Aorta (tissue), 5 donors: ENCODE measurements around the gene S100PBP. TPM values are rescaled to one million over a fixed set of nuclear protein-coding genes. Genes with fewer than 3 reads are reported as not detected.
A peak's percentile ranks its signal among the peaks of the same experiment; 100 is the strongest.
"Not testable (repeated sequence)": the region's sequence is repeated elsewhere in the genome, so short reads cannot be mapped to it uniquely, and the experiment has no call there.

Experiments
- ATAC-seq: fragments of 200-7000 bp; cut with Tn5 transposase; one replicate; pipeline ENCODE4 v1.9.1; 2022; ENCODE audit warnings: moderate library complexity; ENCODE audit not compliant: low FRiP score
- DNase-seq, 2 donors: peaks; one replicate each; pipeline ENCODE4 v3.0.0-alpha.2; 2020
- H3K27ac ChIP-seq, 2 donors: one replicate each; pipeline ENCODE4 v1.5.1; 2013; ENCODE audit warnings: low read length in 2 of 2, mild to moderate bottlenecking in 2 of 2, moderate library complexity in 2 of 2, control low read depth in 1 of 2, inconsistent platforms in 1 of 2, low read depth in 1 of 2
- H3K27me3 ChIP-seq, 2 donors: one replicate each; pipeline ENCODE4 v1.6.1; 2013; ENCODE audit warnings: control low read depth in 1 of 2, low read length in 1 of 2, mild to moderate bottlenecking in 1 of 2, moderate library complexity in 1 of 2; ENCODE audit not compliant: insufficient read depth in 2 of 2, control insufficient read depth in 1 of 2
- H3K36me3 ChIP-seq, 2 donors: one replicate each; pipeline ENCODE4 v1.6.1; 2013; ENCODE audit warnings: control low read depth in 1 of 2, low read length in 1 of 2, mild to moderate bottlenecking in 1 of 2; ENCODE audit not compliant: insufficient read depth in 2 of 2, control insufficient read depth in 1 of 2
- H3K4me1 ChIP-seq, 2 donors: one replicate each; pipeline ENCODE4 v1.6.1; 2013; ENCODE audit warnings: low read length in 2 of 2, control low read depth in 1 of 2, mild to moderate bottlenecking in 1 of 2, moderate library complexity in 1 of 2; ENCODE audit not compliant: insufficient read depth in 2 of 2, control insufficient read depth in 1 of 2
- H3K4me3 ChIP-seq, 2 donors: one replicate each; pipeline ENCODE4 v1.5.1; 2013; ENCODE audit warnings: low read length in 2 of 2, control low read depth in 1 of 2, mild to moderate bottlenecking in 1 of 2
- H3K9me3 ChIP-seq: one replicate; pipeline ENCODE4 v1.6.1; 2013; ENCODE audit warnings: mild to moderate bottlenecking, low read length; ENCODE audit not compliant: control insufficient read depth
- WGBS, 2 donors: extraction: QIAGEN DNeasy Blood & Tissue Kit; methylation state at CpG; one replicate each; pipeline ENCODE4 v1.1.7; 2013; 5-methylcytosine and 5-hydroxymethylcytosine counted together
- intact Hi-C, 2 donors: fragments of 100-400 bp; cut with DNase I; formaldehyde crosslinking; loops; one replicate each; pipeline versions ENCODE4 v1.14.2 to v1.15.0; 2022
- polyA plus RNA-seq, 2 donors: library from polyadenylated mRNA; stranded (reverse); fragments of 200-250 nt; gene quantifications; one replicate each; pipeline ENCODE4 v1.2.3, GENCODE V29; 2013
- total RNA-seq, 2 donors: library from RNA; stranded (reverse); fragmentation: NEBNext Ultra II Directional; extraction: Animal tissue kit (Norgen Biotek cat#: 25700); gene quantifications; one replicate each; pipeline ENCODE4 v1.2.1, GENCODE V29; 2021
- donor health status: healthy with polysubstance abuse.
- donor health status: Bipolar disorder and iron deficiency.
- donor health status: DM: no; HTN: no; CAD: no.
- donor health status: DM: no; HTN: no; CAD: no.
- donor health status: DM: yes; HTN: yes; CAD: no.

Gene S100PBP
- total and polyA plus RNA-seq, 4 donors = 2.8 to 60.7 (median 24.8) TPM

DNA sequence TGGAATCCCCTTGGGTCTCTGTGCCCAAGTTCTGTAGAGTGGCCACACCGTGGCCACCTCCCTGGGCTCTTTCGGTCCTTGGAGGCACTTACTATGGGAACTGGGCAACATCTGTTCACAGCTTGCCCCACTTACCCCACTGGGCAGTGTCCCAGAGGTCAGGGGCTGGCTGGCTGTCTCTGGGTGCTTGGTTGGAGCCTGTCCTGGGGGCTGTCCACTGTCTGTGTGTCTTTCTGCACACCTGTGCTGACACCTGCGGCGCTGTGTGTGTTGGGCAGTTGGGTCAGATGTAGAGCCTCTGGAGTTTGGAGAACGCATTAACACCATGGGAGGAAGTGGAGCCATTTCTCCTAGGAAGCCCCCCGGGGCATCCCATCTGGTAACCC is 85.1 kb downstream of the S100PBP start:
- peak; percentile 33 to 41 for DNase-seq
- no peak for ATAC-seq
- Histone ChIP-seq H3K4me3 (no peak overlapping the region), H3K27ac (no peak overlapping the region), H3K36me3 (no peaks in the 10 kb centered on the region), H3K4me1 (no peaks in the 10 kb centered on the region), H3K27me3 (no peaks in the 10 kb centered on the region), H3K9me3 (no peaks in the 10 kb centered on the region)
- WGBS, 2 donors = 77 to 78% methylated on average over 6 of the region's 6 CpGs
- intact Hi-C loops = no loop called here

- DNase-seq = peak; percentile 18 to 32
- no peak overlapping the region for H3K27ac ChIP-seq
- H3K27me3 ChIP-seq = no peaks in the 10 kb centered on the region
- H3K36me3 ChIP-seq = no peaks in the 10 kb centered on the region
- H3K4me3 ChIP-seq = no peak overlapping the region
- no peak for ATAC-seq
- 67 to 68% methylated on average over 3 of the region's 3 CpGs for WGBS, 2 donors
- intact Hi-C loops = no loop called here
- no peaks in the 10 kb centered on the region for H3K4me1 ChIP-seq
- no peaks in the 10 kb centered on the region for H3K9me3 ChIP-seq
Measured at GRCh38 chr1:32903991-32904785, 86.7 kb downstream of the S100PBP start.

- WGBS, 2 donors = 67 to 71% methylated on average over 2 of the region's 2 CpGs
- H3K27ac ChIP-seq = no peak overlapping the region
- no peaks in the 10 kb centered on the region for H3K27me3 ChIP-seq
- H3K9me3 ChIP-seq = no peaks in the 10 kb centered on the region
- peak in 1 of 2 donors; percentile 40 for DNase-seq
- H3K36me3 ChIP-seq = no peaks in the 10 kb centered on the region
- no peak overlapping the region for H3K4me3 ChIP-seq
- intact Hi-C loops = no loop called here
- no peak for ATAC-seq
- H3K4me1 ChIP-seq = no peaks in the 10 kb centered on the region
Measured at GRCh38 chr1:32904797-32905196, 87.3 kb downstream of the S100PBP start.

- WGBS, 2 donors = 83% methylated on average over 10 of the region's 10 CpGs
- H3K27me3 ChIP-seq, H3K36me3 ChIP-seq, H3K4me3 ChIP-seq, H3K9me3 ChIP-seq, intact Hi-C loops, H3K4me1 ChIP-seq, H3K27ac ChIP-seq, ATAC-seq: not testable (repeated sequence)
- peak in 1 of 2 donors; percentile 38 for DNase-seq
Measured at GRCh38 chr1:32905588-32905987, 88.1 kb downstream of the S100PBP start.

GRCh38 chr1:32906654-32907053 is 89.2 kb downstream of the S100PBP start:
- Histone ChIP-seq H3K9me3 (no peaks in the 10 kb centered on the region), H3K27ac (no peak overlapping the region), H3K36me3 (no peaks in the 10 kb centered on the region), H3K27me3 (no peaks in the 10 kb centered on the region), H3K4me1 (no peaks in the 10 kb centered on the region), H3K4me3 (no peak overlapping the region)
- no peak for DNase-seq
- WGBS, 2 donors = 85 to 88% methylated on average over 7 of the region's 7 CpGs
- ATAC-seq = no peak
- intact Hi-C loops = no loop called here

- H3K4me3 ChIP-seq = no peak overlapping the region
- intact Hi-C loops = no loop called here
- 15 to 23% methylated on average over 4 of the region's 4 CpGs for whole genome bisulfite sequencing, 2 donors
Measured at GRCh38 chr1:32907435-32907834, 90.0 kb downstream of the S100PBP start.

More at GRCh38 chr1:32907435-32907834, 90.0 kb downstream of the S100PBP start:
- H3K4me1 ChIP-seq = no peaks in the 10 kb centered on the region
- H3K27me3 ChIP-seq = no peaks in the 10 kb centered on the region
- DNase-seq (no peak), ATAC-seq (no peak)
- H3K9me3 ChIP-seq = no peaks in the 10 kb centered on the region
- no peak overlapping the region for H3K27ac ChIP-seq
- no peaks in the 10 kb centered on the region for H3K36me3 ChIP-seq

Other genes starting within 250 kb of the S100PBP start
- gene ZBTB8OS, start 167.1 kb upstream of the S100PBP start, total RNA-seq = 10 to 100 TPM; 36.3 to 37.8 TPM
- 10 to 100 TPM; 43.6 to 78.3 TPM for gene ZBTB8OS, start 167.1 kb upstream of the S100PBP start, polyA plus RNA-seq
- gene RBBP4, start 166.4 kb upstream of the S100PBP start, total RNA-seq = 100 to 1,000 TPM; 106 to 114 TPM
- 10 to 100 TPM; 31.4 to 41.3 TPM for gene RBBP4, start 166.4 kb upstream of the S100PBP start, polyA plus RNA-seq
- 10 to 100 TPM; 37.5 to 89.8 TPM for gene SYNC, start 114.9 kb upstream of the S100PBP start, total RNA-seq
- 10 to 100 TPM; 11.4 to 36.8 TPM for gene SYNC, start 114.9 kb upstream of the S100PBP start, polyA plus RNA-seq
- 10 to 100 TPM; 55.2 to 76.1 TPM for gene YARS1, start 295 bp upstream of the S100PBP start, total RNA-seq
- 10 to 100 TPM; 20.4 to 38.7 TPM for gene YARS1, start 295 bp upstream of the S100PBP start, polyA plus RNA-seq
- 10 to 100 TPM in 1 of 2 donors, 1 to 10 TPM in 1; 5.6 to 17.6 TPM for gene FNDC5, start 53.3 kb downstream of the S100PBP start, total RNA-seq
- gene FNDC5, start 53.3 kb downstream of the S100PBP start, polyA plus RNA-seq = 10 to 100 TPM in 1 of 2 donors, 1 to 10 TPM in 1; 8.1 to 11.7 TPM
- under 1 TPM in 1 of 2 donors, not detected in 1; 0.51 TPM for gene HPCA, start 68.8 kb downstream of the S100PBP start, total RNA-seq
- under 1 TPM in 1 of 2 donors, not detected in 1; 0.90 TPM for gene HPCA, start 68.8 kb downstream of the S100PBP start, polyA plus RNA-seq
- gene TMEM54, start 83.7 kb downstream of the S100PBP start, total RNA-seq = 10 to 100 TPM; 21.1 to 23.8 TPM
- gene TMEM54, start 83.7 kb downstream of the S100PBP start, polyA plus RNA-seq = 10 to 100 TPM; 25.3 to 77.5 TPM
- 10 to 100 TPM; 25.5 to 51.5 TPM for gene RNF19B, start 147.2 kb downstream of the S100PBP start, total RNA-seq
- gene RNF19B, start 147.2 kb downstream of the S100PBP start, polyA plus RNA-seq = 10 to 100 TPM; 13.8 to 16.4 TPM
- 10 to 100 TPM; 87.4 to 95.6 TPM for gene AK2, start 219.2 kb downstream of the S100PBP start, total RNA-seq
- 10 to 100 TPM; 71.8 to 77.8 TPM for gene AK2, start 219.2 kb downstream of the S100PBP start, polyA plus RNA-seq